Stomach (tissue), 4 donors: ENCODE data around the gene CTXN3.

Experiments used
- EP300 ChIP-seq: sonication (generic); formaldehyde crosslinking; IDR thresholded peaks from one replicate; pipeline ENCODE4 v1.6.1; 2017; ENCODE audit warnings: antibody characterized with exemption
- TF ChIP-seq, protein P1 (sequence below), 7 experiments: fragments of 450-650 bp in 4 of 7; fragments of 200-600 bp in 3 of 7; sonication (generic) in 3 of 7; IDR thresholded peaks; one replicate each; pipeline ENCODE4 v1.5.1; 2016 to 2019; ENCODE audit warnings: antibody characterized with exemption in 7 of 7, control low read depth in 2 of 7, mild to moderate bottlenecking in 1 of 7

GRCh38 chr5:127683008-127683407 lies 34.1 kb downstream of the CTXN3 start:
- TF ChIP-seq, protein P1, sequence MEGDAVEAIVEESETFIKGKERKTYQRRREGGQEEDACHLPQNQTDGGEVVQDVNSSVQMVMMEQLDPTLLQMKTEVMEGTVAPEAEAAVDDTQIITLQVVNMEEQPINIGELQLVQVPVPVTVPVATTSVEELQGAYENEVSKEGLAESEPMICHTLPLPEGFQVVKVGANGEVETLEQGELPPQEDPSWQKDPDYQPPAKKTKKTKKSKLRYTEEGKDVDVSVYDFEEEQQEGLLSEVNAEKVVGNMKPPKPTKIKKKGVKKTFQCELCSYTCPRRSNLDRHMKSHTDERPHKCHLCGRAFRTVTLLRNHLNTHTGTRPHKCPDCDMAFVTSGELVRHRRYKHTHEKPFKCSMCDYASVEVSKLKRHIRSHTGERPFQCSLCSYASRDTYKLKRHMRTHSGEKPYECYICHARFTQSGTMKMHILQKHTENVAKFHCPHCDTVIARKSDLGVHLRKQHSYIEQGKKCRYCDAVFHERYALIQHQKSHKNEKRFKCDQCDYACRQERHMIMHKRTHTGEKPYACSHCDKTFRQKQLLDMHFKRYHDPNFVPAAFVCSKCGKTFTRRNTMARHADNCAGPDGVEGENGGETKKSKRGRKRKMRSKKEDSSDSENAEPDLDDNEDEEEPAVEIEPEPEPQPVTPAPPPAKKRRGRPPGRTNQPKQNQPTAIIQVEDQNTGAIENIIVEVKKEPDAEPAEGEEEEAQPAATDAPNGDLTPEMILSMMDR (IDR thresholded peaks at IDR 0.05), result no peak
- TF ChIP-seq EP300, result no peak
